Prostate gland (tissue), 2 donors: ENCODE data around the gene SHF. TPM values are rescaled to one million over a fixed set of nuclear protein-coding genes. Genes with fewer than 3 reads are reported as not detected.

Source experiments
- DNase-seq: peaks from one replicate; pipeline ENCODE4 v3.0.0-alpha.2; 2019; ENCODE audit warnings: low spot score
- H3K27ac ChIP-seq, 2 donors: fragments of 200-600 bp; sonication (generic); 2 replicates each; pipeline ENCODE4 v1.5.1; 2017 to 2019
- H3K27me3 ChIP-seq: fragments of 200-600 bp; sonication (generic); replicated peaks from 2 replicates; pipeline ENCODE4 v1.5.1; 2019; ENCODE audit not compliant: insufficient read depth
- H3K36me3 ChIP-seq, 2 donors: fragments of 200-600 bp; sonication (generic); 1 replicate in 1 of 2; 2 replicates in 1 of 2; pipeline versions ENCODE4 v1.5.1 to v1.8.1; 2017 to 2019
- H3K4me1 ChIP-seq: fragments of 200-600 bp; sonication (generic); replicated peaks from 2 replicates; pipeline ENCODE4 v1.5.1; 2019
- H3K4me3 ChIP-seq, 2 donors: fragments of 200-600 bp; sonication (generic); 2 replicates each; pipeline ENCODE4 v1.5.1; 2017 to 2019
- H3K9me3 ChIP-seq: fragments of 200-600 bp; sonication (generic); 2 replicates; pipeline ENCODE4 v1.5.1; 2017
- CTCF ChIP-seq, 4 experiments: fragments of 200-600 bp in 2 of 4; fragments of 450-650 bp in 2 of 4; sonication (generic) in 2 of 4; IDR thresholded peaks; 1 replicate in 3 of 4; 2 replicates in 1 of 4; pipeline ENCODE4 v1.5.1; 2016 to 2019; ENCODE audit warnings: antibody characterized with exemption in 4 of 4, mild to moderate bottlenecking in 2 of 4, moderate library complexity in 2 of 4
- POLR2A ChIP-seq: fragments of 450-650 bp; IDR thresholded peaks from one replicate; pipeline ENCODE4 v1.6.1; 2016; ENCODE audit warnings: antibody characterized with exemption, mild to moderate bottlenecking
- POLR2AphosphoS5 ChIP-seq: sonication (generic); formaldehyde crosslinking; IDR thresholded peaks from one replicate; pipeline ENCODE4 v1.6.1; 2017; ENCODE audit warnings: antibody characterized with exemption
- WGBS: methylation state at CpG from one replicate; pipeline ENCODE4 v1.1.5; 2018; 5-methylcytosine and 5-hydroxymethylcytosine counted together
- intact Hi-C: fragments of 100-400 bp; cut with DNase I; formaldehyde crosslinking; loops from one replicate; pipeline ENCODE4 v1.14.2; 2022
- total RNA-seq, 2 donors: library from RNA; depleted of rRNA; stranded (reverse); fragments of >200 nt; gene quantifications; one replicate each; pipeline ENCODE4 v1.1.0, GENCODE V29; 2016

Gene SHF
- total RNA-seq, 2 donors from 2014 or later, result 11.2 to 13.7 TPM

- Histone ChIP-seq H3K9me3 (no peaks in the 10 kb centered on the region), H3K4me1 (no peaks in the 10 kb centered on the region), H3K27me3 (no peaks in the 10 kb centered on the region), H3K36me3 (no peaks in the 10 kb centered on the region), H3K27ac (no peak overlapping the region), H3K4me3 (no peak overlapping the region)
- DNase-seq, result no peak
- TF ChIP-seq CTCF (IDR thresholded peaks at IDR 0.05) (no peak), POLR2A (no peak), POLR2AphosphoS5 (no peak)
- 70% methylated on average over 4 of the region's 4 CpGs for WGBS
- intact Hi-C loops, result no loop called here
Measured at GRCh38 chr15:45203182-45203581, 15.4 kb upstream of the SHF start.

- no peaks in the 10 kb centered on the region for H3K4me1 ChIP-seq
- no peak for DNase-seq
- TF ChIP-seq POLR2A (no peak), POLR2AphosphoS5 (no peak), CTCF (IDR thresholded peaks at IDR 0.05) (no peak)
- intact Hi-C loops, result loop anchor here (2.0 kb wide), 1 partner anchor 15 kb away; the partner anchor contains the start of gene SHF
- no peaks in the 10 kb centered on the region for H3K27me3 ChIP-seq
- H3K36me3 ChIP-seq, result no peaks in the 10 kb centered on the region
- WGBS, result 89% methylated on average over 7 of the region's 7 CpGs
- H3K27ac ChIP-seq, result no peak overlapping the region
- H3K4me3 ChIP-seq, result no peak overlapping the region
- no peaks in the 10 kb centered on the region for H3K9me3 ChIP-seq
Measured at GRCh38 chr15:45201869-45202268, 14.1 kb upstream of the SHF start.

GRCh38 chr15:45201557-45201859 lies 13.7 kb upstream of the SHF start:
- H3K4me1 ChIP-seq, result no peaks in the 10 kb centered on the region
- DNase-seq, result no peak
- WGBS, result 86% methylated on average over 3 of the region's 3 CpGs
- intact Hi-C loops, result loop anchor here (2.0 kb wide), 1 partner anchor 15 kb away; the partner anchor contains the start of gene SHF
- H3K9me3 ChIP-seq, result no peaks in the 10 kb centered on the region
- H3K27me3 ChIP-seq, result no peaks in the 10 kb centered on the region
- peak overlapping the region in 1 of 2 donors; percentile 99 for H3K27ac ChIP-seq
- H3K36me3 ChIP-seq, result no peaks in the 10 kb centered on the region
- TF ChIP-seq POLR2A (no peak), CTCF (IDR thresholded peaks at IDR 0.05) (no peak), POLR2AphosphoS5 (no peak)
- no peak overlapping the region for H3K4me3 ChIP-seq

- no peaks in the 10 kb centered on the region for H3K27me3 ChIP-seq
- DNase-seq, result peak; percentile 72
- no peaks in the 10 kb centered on the region for H3K9me3 ChIP-seq
- intact Hi-C loops, result loop anchor here (2.0 kb wide), 1 partner anchor 14 kb away; the partner anchor contains the start of gene SHF
- H3K4me1 ChIP-seq, result no peaks in the 10 kb centered on the region
- 5% methylated on average over 33 of the region's 34 CpGs for WGBS
- H3K27ac ChIP-seq, result peak overlapping the region; percentile 99
- TF ChIP-seq POLR2A (no peak), CTCF (IDR thresholded peaks at IDR 0.05) (peak in 1 of 4 experiments; percentile 7), POLR2AphosphoS5 (peak; percentile 11)
- no peaks in the 10 kb centered on the region for H3K36me3 ChIP-seq
- peak overlapping the region; percentile 55 to 58 for H3K4me3 ChIP-seq
Measured at GRCh38 chr15:45200799-45201556, 13.2 kb upstream of the SHF start.
